A549 (cell line): ENCODE results near the gene ZNF492. TPM values are rescaled to one million over a fixed set of nuclear protein-coding genes. Genes with fewer than 3 reads are reported as not detected.

ENCODE experiments used
- ATAC-seq, 2 experiments: fragments of 200-7000 bp in 1 of 2; fragments of >200 bp in 1 of 2; cut with Nextera tagmentation in 1 of 2; cut with Tn5 transposase in 1 of 2; 3 replicates each; pipeline versions ENCODE4 v1.8.0 to v1.9.1; 2018 to 2020; ENCODE audit warnings: mild to moderate bottlenecking in 1 of 2, moderate library complexity in 1 of 2
- CTCF ChIA-PET: fragments of 300-600 bp; sonication (Branson Sonifier 250); formaldehyde crosslinking; extraction: SDS; loops from one replicate; lab custom pipeline; 2021; ENCODE audit warnings: antibody characterized with exemption, inconsistent platforms; lab: Yijun Ruan, JAX
- POLR2A ChIA-PET: fragments of 350-600 bp; formaldehyde crosslinking; extraction: SDS; loops from one replicate; lab custom pipeline; 2021; ENCODE audit warnings: antibody characterized with exemption, inconsistent platforms; lab: Yijun Ruan, JAX
- DNase-seq, 2 experiments: peaks; one replicate each; pipeline versions ENCODE4 v3.0.0 to v3.0.0-alpha.2; 2011 to 2016; ENCODE audit warnings: low read depth in 1 of 2, low spot score in 1 of 2
- FAIRE-seq: peaks from 2 replicates; lab custom pipeline; 2011; peaks lifted over from hg19 to GRCh38; lab: Jason Lieb, UNC
- H3K27ac ChIP-seq, 2 experiments: fragments of >200 bp; sonication (Bioruptor Twin); formaldehyde crosslinking; 3 replicates each; pipeline ENCODE4 v1.5.1; 2016 to 2017
- H3K4me1 ChIP-seq: fragments of >200 bp; sonication (Bioruptor Twin); formaldehyde crosslinking; 3 replicates; pipeline ENCODE4 v1.6.1; 2016
- H3K4me2 ChIP-seq: fragments of >200 bp; sonication (Bioruptor Twin); formaldehyde crosslinking; 3 replicates; pipeline ENCODE4 v1.6.1; 2016
- H3K4me3 ChIP-seq: fragments of >200 bp; sonication (Bioruptor Twin); formaldehyde crosslinking; 3 replicates; pipeline ENCODE4 v1.5.1; 2016
- H3K9me3 ChIP-seq: fragments of >200 bp; sonication (Bioruptor Twin); formaldehyde crosslinking; 3 replicates; pipeline ENCODE4 v1.6.1; 2016
- BHLHE40 ChIP-seq: IDR thresholded peaks from 2 replicates; pipeline ENCODE4 v1.6.1; 2012; ENCODE audit warnings: low read depth, low read length, inconsistent platforms
- CHD4 ChIP-seq: fragments of 200-600 bp; sonication (generic); IDR thresholded peaks from 2 replicates; pipeline ENCODE4 v1.6.1; 2016; ENCODE audit warnings: antibody characterized with exemption, mild to moderate bottlenecking, borderline replicate concordance
- EHF ChIP-seq: fragments of 250-450 bp; sonication (Bioruptor Pico); IDR thresholded peaks from 2 replicates; pipeline ENCODE4 v1.5.0; 2020; ENCODE audit warnings: mild to moderate bottlenecking
- EP300 ChIP-seq, 2 experiments: fragments of >200 bp; sonication (Bioruptor Twin); formaldehyde crosslinking; IDR thresholded peaks; 2 replicates in 1 of 2; 3 replicates in 1 of 2; pipeline ENCODE4 v1.6.1; 2016 to 2017
- FOXS1 ChIP-seq: fragments of 250-450 bp; sonication (Bioruptor Pico); IDR thresholded peaks from 2 replicates; pipeline ENCODE4 v1.5.0; 2020; ENCODE audit warnings: mild to moderate bottlenecking, moderate library complexity
- GATA3 ChIP-seq: IDR thresholded peaks from 2 replicates; pipeline ENCODE4 v1.6.1; 2012; ENCODE audit warnings: borderline replicate concordance
- HEYL ChIP-seq: fragments of 250-450 bp; sonication (Bioruptor Pico); IDR thresholded peaks from 2 replicates; pipeline ENCODE4 v1.8.0; 2021; ENCODE audit warnings: mild to moderate bottlenecking, moderate library complexity
- HOXB13 ChIP-seq: fragments of 250-450 bp; sonication (Bioruptor Pico); IDR thresholded peaks from 2 replicates; pipeline ENCODE4 v1.5.0; 2020; ENCODE audit warnings: low read depth, mild to moderate bottlenecking, moderate library complexity
- JUN ChIP-seq, 2 experiments: fragments of >200 bp; sonication (Bioruptor Twin); formaldehyde crosslinking; IDR thresholded peaks; 2 replicates in 1 of 2; 3 replicates in 1 of 2; pipeline ENCODE4 v1.6.1; 2016 to 2017
- MAFK ChIP-seq: fragments of 450-650 bp; IDR thresholded peaks from 2 replicates; pipeline ENCODE4 v1.6.1; 2014; ENCODE audit not compliant: partially characterized antibody
- NFE2L2 ChIP-seq: fragments of 150-350 bp; conservative IDR thresholded peaks from 2 replicates; pipeline ENCODE4 v1.6.1; 2014; ENCODE audit warnings: low read length
- PHF8 ChIP-seq: fragments of 200-600 bp; sonication (generic); IDR thresholded peaks from 2 replicates; pipeline ENCODE4 v1.6.1; 2016; ENCODE audit warnings: low read depth, mild to moderate bottlenecking, antibody characterized with exemption, moderate library complexity, borderline replicate concordance
- POLR2A ChIP-seq: IDR thresholded peaks from 2 replicates; pipeline ENCODE4 v1.6.1; 2012; ENCODE audit warnings: mild to moderate bottlenecking, low read length
- RAD21 ChIP-seq, 2 experiments: fragments of >200 bp in 1 of 2; sonication (Bioruptor Twin) in 1 of 2; formaldehyde crosslinking in 1 of 2; IDR thresholded peaks in 1 of 2; conservative IDR thresholded peaks in 1 of 2; 2 replicates in 1 of 2; 3 replicates in 1 of 2; pipeline ENCODE4 v1.6.1; 2012 to 2018; ENCODE audit warnings: inconsistent platforms in 1 of 2
- RFX5 ChIP-seq: fragments of 450-650 bp; IDR thresholded peaks from 2 replicates; pipeline ENCODE4 v1.7.1; 2014; ENCODE audit warnings: antibody characterized with exemption, mild to moderate bottlenecking, moderate library complexity
- RNF2 ChIP-seq: fragments of 200-600 bp; sonication (generic); IDR thresholded peaks from 2 replicates; pipeline ENCODE4 v1.6.1; 2016; ENCODE audit warnings: low read depth, mild to moderate bottlenecking, antibody characterized with exemption, moderate library complexity, borderline replicate concordance
- SMC3 ChIP-seq: fragments of >200 bp; sonication (Bioruptor Twin); formaldehyde crosslinking; IDR thresholded peaks from 3 replicates; pipeline ENCODE4 v1.6.1; 2018; ENCODE audit warnings: inconsistent platforms
- SREBF2 ChIP-seq: fragments of 450-650 bp; IDR thresholded peaks from 2 replicates; pipeline ENCODE4 v1.6.1; 2014; ENCODE audit warnings: mild to moderate bottlenecking, moderate library complexity
- ZC3H11A ChIP-seq: fragments of 450-650 bp; IDR thresholded peaks from 2 replicates; pipeline ENCODE4 v1.6.1; 2014; ENCODE audit warnings: antibody characterized with exemption, mild to moderate bottlenecking
- WGBS: methylation state at CpG from one replicate; pipeline ENCODE4 v1.1.6; 2017; ENCODE audit errors: missing lambda C conversion rate; 5-methylcytosine and 5-hydroxymethylcytosine counted together
- polyA plus RNA-seq, 4 experiments: library from polyadenylated mRNA; depleted of rRNA in 3 of 4; stranded (reverse); fragments of >200 nt; fragmentation: RNase III in 1 of 4; extraction: RNeasy Plus Mini Kit Qiagen cat#74134 plus additional on column Dnase treatment in 1 of 4; gene quantifications; 2 replicates in 3 of 4; 3 replicates in 1 of 4; pipeline ENCODE4 v1.2.3, GENCODE V29; 2011 to 2017
- TF ChIP-seq, protein P1 (sequence below): fragments of 200-600 bp; sonication (generic); IDR thresholded peaks from 2 replicates; pipeline ENCODE4 v1.6.1; 2016; ENCODE audit warnings: antibody characterized with exemption, mild to moderate bottlenecking, moderate library complexity
- TF ChIP-seq, protein P2 (sequence below): fragments of >200 bp; sonication (Bioruptor Twin); formaldehyde crosslinking; IDR thresholded peaks from 2 replicates; pipeline ENCODE4 v1.6.1; 2016
- TF ChIP-seq, protein P3 (sequence below): fragments of >200 bp; sonication (Bioruptor Twin); formaldehyde crosslinking; IDR thresholded peaks from 3 replicates; pipeline ENCODE4 v1.5.1; 2016
- TF ChIP-seq, protein P4 (sequence below): fragments of 250-450 bp; sonication (Bioruptor Pico); IDR thresholded peaks from 2 replicates; pipeline ENCODE4 v1.5.0; 2020; ENCODE audit warnings: low read depth, mild to moderate bottlenecking, moderate library complexity

ZNF492 gene
- polyA plus RNA-seq, 2 of the 4 experiments (the other 2 are of a cell fraction): not detected

DNA sequence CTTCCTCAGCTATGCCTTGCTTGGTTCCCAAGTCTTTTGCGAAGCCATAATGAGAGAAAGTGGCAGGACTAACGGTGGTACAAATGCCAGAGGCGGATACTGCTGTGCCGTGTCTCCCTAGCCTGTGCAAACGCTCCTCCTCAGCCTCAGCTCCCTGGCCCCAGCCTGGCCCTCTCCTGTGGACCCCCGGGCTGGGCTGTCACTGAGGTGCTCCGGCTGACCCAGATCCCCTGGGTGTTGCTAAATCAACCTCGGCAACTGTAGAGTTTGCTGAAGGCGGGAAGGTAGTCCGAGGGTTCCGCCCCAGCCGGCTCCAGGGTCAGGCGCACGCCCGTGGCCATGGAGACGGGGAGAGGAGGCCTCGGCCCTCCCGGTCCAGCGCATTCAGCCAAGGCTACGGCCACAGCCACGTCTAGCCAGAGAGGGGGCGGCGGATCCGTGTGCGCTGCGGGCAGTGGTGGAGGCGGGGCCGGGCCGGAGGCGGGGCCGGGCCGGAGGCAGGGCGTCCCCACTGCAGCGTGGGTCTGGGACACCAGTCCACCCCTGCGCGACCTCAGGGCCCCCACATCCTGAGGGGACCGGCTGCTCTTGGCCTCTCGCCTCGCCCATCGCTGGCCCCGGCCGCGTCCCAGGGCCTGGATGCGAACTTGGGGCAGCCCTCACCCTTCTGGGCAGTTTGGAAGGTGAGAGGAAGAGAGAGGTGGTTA is 16.4 kb upstream of the ZNF492 start (continued):
- TF ChIP-seq, protein P1, sequence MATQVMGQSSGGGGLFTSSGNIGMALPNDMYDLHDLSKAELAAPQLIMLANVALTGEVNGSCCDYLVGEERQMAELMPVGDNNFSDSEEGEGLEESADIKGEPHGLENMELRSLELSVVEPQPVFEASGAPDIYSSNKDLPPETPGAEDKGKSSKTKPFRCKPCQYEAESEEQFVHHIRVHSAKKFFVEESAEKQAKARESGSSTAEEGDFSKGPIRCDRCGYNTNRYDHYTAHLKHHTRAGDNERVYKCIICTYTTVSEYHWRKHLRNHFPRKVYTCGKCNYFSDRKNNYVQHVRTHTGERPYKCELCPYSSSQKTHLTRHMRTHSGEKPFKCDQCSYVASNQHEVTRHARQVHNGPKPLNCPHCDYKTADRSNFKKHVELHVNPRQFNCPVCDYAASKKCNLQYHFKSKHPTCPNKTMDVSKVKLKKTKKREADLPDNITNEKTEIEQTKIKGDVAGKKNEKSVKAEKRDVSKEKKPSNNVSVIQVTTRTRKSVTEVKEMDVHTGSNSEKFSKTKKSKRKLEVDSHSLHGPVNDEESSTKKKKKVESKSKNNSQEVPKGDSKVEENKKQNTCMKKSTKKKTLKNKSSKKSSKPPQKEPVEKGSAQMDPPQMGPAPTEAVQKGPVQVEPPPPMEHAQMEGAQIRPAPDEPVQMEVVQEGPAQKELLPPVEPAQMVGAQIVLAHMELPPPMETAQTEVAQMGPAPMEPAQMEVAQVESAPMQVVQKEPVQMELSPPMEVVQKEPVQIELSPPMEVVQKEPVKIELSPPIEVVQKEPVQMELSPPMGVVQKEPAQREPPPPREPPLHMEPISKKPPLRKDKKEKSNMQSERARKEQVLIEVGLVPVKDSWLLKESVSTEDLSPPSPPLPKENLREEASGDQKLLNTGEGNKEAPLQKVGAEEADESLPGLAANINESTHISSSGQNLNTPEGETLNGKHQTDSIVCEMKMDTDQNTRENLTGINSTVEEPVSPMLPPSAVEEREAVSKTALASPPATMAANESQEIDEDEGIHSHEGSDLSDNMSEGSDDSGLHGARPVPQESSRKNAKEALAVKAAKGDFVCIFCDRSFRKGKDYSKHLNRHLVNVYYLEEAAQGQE: no peak
- TF ChIP-seq SREBF2 (no peak), RAD21 (conservative IDR thresholded peaks at IDR 0.05 in 1 of 2, IDR thresholded peaks at IDR 0.05 in 1 of 2) (no peak), EP300 (IDR thresholded peaks at IDR 0.05) (no peak), GATA3 (no peak), BHLHE40 (no peak), EHF (CRISPR knock-in tag) (no peak), SMC3 (no peak), NFE2L2 (no peak), ZC3H11A (no peak), RFX5 (no peak), JUN (IDR thresholded peaks at IDR 0.05) (no peak), HEYL (CRISPR knock-in tag) (no peak)
- TF ChIP-seq, protein P2, sequence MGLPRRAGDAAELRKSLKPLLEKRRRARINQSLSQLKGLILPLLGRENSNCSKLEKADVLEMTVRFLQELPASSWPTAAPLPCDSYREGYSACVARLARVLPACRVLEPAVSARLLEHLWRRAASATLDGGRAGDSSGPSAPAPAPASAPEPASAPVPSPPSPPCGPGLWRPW: no peak
- TF ChIP-seq, protein P3, sequence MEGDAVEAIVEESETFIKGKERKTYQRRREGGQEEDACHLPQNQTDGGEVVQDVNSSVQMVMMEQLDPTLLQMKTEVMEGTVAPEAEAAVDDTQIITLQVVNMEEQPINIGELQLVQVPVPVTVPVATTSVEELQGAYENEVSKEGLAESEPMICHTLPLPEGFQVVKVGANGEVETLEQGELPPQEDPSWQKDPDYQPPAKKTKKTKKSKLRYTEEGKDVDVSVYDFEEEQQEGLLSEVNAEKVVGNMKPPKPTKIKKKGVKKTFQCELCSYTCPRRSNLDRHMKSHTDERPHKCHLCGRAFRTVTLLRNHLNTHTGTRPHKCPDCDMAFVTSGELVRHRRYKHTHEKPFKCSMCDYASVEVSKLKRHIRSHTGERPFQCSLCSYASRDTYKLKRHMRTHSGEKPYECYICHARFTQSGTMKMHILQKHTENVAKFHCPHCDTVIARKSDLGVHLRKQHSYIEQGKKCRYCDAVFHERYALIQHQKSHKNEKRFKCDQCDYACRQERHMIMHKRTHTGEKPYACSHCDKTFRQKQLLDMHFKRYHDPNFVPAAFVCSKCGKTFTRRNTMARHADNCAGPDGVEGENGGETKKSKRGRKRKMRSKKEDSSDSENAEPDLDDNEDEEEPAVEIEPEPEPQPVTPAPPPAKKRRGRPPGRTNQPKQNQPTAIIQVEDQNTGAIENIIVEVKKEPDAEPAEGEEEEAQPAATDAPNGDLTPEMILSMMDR: no peak

DNA sequence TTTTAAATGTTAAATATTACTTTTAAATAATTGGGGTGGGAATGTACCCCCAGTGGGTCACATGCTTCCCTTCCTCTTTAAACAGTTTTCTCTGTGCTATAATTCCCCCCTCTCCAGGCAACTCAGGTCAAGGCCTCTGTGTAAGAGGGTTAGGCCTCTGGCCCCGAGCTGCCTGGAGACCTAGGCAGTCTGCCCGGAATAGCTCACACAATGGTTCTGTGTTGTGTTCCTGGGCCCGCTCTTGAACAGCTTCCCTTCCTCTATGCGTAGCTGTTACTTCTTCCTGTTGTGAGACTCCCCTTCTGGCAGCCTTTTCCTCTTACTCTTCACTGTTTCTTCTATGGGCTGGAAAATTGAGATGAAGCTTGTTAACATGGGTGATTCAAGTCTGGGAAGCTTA is 14.8 kb upstream of the ZNF492 start:
- DNase-seq (no peak), FAIRE-seq (no peak), ATAC-seq (no peak)
- CTCF ChIA-PET: no interaction called here
- Histone ChIP-seq H3K4me1 (no peaks in the 10 kb centered on the region), H3K27ac (no peak overlapping the region), H3K4me2 (no peak overlapping the region), H3K4me3 (no peak overlapping the region), H3K9me3 (peaks cover 19% of the 10 kb centered on the region)
- POLR2A ChIA-PET: no interaction called here
- 2% methylated on average over 4 of the region's 4 CpGs for WGBS
- TF ChIP-seq PHF8 (no peak), RNF2 (no peak), CHD4 (no peak), HOXB13 (CRISPR knock-in tag) (no peak), POLR2A (no peak), MAFK (no peak), RAD21 (conservative IDR thresholded peaks at IDR 0.05 in 1 of 2, IDR thresholded peaks at IDR 0.05 in 1 of 2) (no peak), FOXS1 (CRISPR knock-in tag) (no peak)
- TF ChIP-seq, protein P1: no peak
- TF ChIP-seq, protein P4, sequence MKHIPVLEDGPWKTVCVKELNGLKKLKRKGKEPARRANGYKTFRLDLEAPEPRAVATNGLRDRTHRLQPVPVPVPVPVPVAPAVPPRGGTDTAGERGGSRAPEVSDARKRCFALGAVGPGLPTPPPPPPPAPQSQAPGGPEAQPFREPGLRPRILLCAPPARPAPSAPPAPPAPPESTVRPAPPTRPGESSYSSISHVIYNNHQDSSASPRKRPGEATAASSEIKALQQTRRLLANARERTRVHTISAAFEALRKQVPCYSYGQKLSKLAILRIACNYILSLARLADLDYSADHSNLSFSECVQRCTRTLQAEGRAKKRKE (CRISPR knock-in tag): no peak
